IMR-90 (cell line): Measurements from ENCODE around the gene PCDHA5.
"Not testable (repeated sequence)": the region's sequence is repeated elsewhere in the genome, so short reads cannot be mapped to it uniquely, and the experiment has no call there.

ENCODE experiments used
- CHD1 ChIP-seq: IDR thresholded peaks from 2 replicates; pipeline ENCODE4 v1.6.1; 2012; ENCODE audit warnings: low read depth, low read length, improper control_type of control experiment
- POLR2A ChIP-seq: IDR thresholded peaks from 2 replicates; pipeline ENCODE4 v1.6.1; 2012; ENCODE audit warnings: mild to moderate bottlenecking, low read depth, low read length
- RAD21 ChIP-seq: IDR thresholded peaks from 2 replicates; pipeline ENCODE4 v1.6.1; 2012; ENCODE audit warnings: low read length, improper control_type of control experiment
- RCOR1 ChIP-seq: IDR thresholded peaks from 2 replicates; pipeline ENCODE4 v1.6.1; 2012; ENCODE audit warnings: mild to moderate bottlenecking, low read length, improper control_type of control experiment; ENCODE audit not compliant: insufficient replicate concordance
- RFX5 ChIP-seq: IDR thresholded peaks from 2 replicates; pipeline ENCODE4 v1.8.0; 2012; ENCODE audit warnings: low read depth, mild to moderate bottlenecking, low read length, moderate library complexity
- SMC3 ChIP-seq: fragments of 150-350 bp; IDR thresholded peaks from 2 replicates; pipeline ENCODE4 v1.6.1; 2016; ENCODE audit warnings: low read depth, mild to moderate bottlenecking, antibody characterized with exemption, low read length, moderate library complexity
- TF ChIP-seq, protein P1 (sequence below): conservative IDR thresholded peaks from 2 replicates; pipeline ENCODE4 v1.5.1; 2012; ENCODE audit warnings: mild to moderate bottlenecking, low read depth, low read length, improper control_type of control experiment

DNA sequence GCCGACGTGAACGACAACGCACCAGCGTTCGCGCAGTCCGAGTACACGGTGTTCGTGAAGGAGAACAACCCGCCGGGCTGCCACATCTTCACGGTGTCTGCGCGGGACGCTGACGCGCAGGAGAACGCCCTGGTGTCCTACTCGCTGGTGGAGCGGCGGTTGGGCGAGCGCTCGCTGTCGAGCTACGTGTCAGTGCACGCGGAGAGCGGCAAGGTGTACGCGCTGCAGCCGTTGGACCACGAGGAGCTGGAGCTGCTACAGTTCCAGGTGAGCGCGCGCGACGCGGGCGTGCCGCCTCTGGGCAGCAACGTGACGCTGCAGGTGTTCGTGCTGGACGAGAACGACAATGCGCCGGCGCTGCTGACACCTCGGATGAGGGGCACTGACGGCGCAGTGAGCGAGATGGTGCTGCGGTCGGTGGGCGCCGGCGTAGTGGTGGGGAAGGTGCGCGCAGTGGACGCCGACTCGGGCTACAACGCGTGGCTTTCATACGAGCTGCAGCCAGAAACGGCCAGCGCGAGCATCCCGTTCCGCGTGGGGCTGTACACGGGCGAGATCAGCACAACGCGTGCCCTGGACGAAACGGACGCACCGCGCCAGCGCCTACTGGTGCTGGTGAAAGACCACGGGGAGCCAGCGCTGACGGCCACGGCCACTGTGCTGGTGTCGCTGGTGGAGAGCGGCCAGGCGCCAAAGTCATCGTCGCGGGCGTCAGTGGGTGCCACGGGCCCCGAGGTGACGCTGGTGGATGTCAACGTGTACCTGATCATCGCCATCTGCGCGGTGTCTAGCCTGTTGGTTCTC lies 28.6 kb downstream of the PCDHA5 start:
- TF ChIP-seq, protein P1, sequence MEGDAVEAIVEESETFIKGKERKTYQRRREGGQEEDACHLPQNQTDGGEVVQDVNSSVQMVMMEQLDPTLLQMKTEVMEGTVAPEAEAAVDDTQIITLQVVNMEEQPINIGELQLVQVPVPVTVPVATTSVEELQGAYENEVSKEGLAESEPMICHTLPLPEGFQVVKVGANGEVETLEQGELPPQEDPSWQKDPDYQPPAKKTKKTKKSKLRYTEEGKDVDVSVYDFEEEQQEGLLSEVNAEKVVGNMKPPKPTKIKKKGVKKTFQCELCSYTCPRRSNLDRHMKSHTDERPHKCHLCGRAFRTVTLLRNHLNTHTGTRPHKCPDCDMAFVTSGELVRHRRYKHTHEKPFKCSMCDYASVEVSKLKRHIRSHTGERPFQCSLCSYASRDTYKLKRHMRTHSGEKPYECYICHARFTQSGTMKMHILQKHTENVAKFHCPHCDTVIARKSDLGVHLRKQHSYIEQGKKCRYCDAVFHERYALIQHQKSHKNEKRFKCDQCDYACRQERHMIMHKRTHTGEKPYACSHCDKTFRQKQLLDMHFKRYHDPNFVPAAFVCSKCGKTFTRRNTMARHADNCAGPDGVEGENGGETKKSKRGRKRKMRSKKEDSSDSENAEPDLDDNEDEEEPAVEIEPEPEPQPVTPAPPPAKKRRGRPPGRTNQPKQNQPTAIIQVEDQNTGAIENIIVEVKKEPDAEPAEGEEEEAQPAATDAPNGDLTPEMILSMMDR: not testable (repeated sequence)
- TF ChIP-seq POLR2A, RCOR1, RFX5, CHD1, RAD21, SMC3: not testable (repeated sequence)
